Dendritic cell treated with granulocyte-macrophage colony-stimulating factor and Interleukin-4, amounts not matched to agents 40 ng/mL and 50 ng/mL, for 4 days (primary cell): ENCODE measurements around the gene ZFHX3.

Experiments
- H3K27ac Mint-ChIP-seq: one replicate; pipeline ENCODE4 v1.8.0; 2022; ENCODE audit warnings: mild to moderate bottlenecking, mixed read lengths
- H3K27me3 Mint-ChIP-seq: one replicate; pipeline ENCODE4 v1.8.0; 2022; ENCODE audit warnings: mild to moderate bottlenecking, mixed read lengths
- H3K36me3 Mint-ChIP-seq: one replicate; pipeline ENCODE4 v1.8.0; 2022; ENCODE audit warnings: low read depth, mixed read lengths
- H3K4me1 Mint-ChIP-seq: one replicate; pipeline ENCODE4 v1.8.0; 2022; ENCODE audit warnings: low read depth, mixed read lengths
- H3K4me3 Mint-ChIP-seq: one replicate; pipeline ENCODE4 v1.8.0; 2022; ENCODE audit warnings: mild to moderate bottlenecking, moderate library complexity, mixed read lengths
- H3K9me3 Mint-ChIP-seq: one replicate; pipeline ENCODE4 v1.8.0; 2022; ENCODE audit warnings: mixed read lengths
- intact Hi-C: fragments of 100-400 bp; cut with micrococcal nuclease; formaldehyde crosslinking; loops from one replicate; pipeline ENCODE4 v1.15.0; 2022

The ZFHX3 gene

GRCh38 chr16:72858665-72859493 lies 189.0 kb downstream of the ZFHX3 start:
- no peaks in the 10 kb centered on the region for H3K27me3 Mint-ChIP-seq
- peaks cover 21% of the 10 kb centered on the region for H3K36me3 Mint-ChIP-seq
- H3K9me3 Mint-ChIP-seq, result no peaks in the 10 kb centered on the region
- H3K4me1 Mint-ChIP-seq, result peaks cover 12% of the 10 kb centered on the region
- H3K4me3 Mint-ChIP-seq, result no peak overlapping the region
- intact Hi-C loops, result no loop called here
- no peak overlapping the region for H3K27ac Mint-ChIP-seq

GRCh38 chr16:72857834-72858664 lies 189.9 kb downstream of the ZFHX3 start:
- intact Hi-C loops, result no loop called here
- H3K4me3 Mint-ChIP-seq, result no peak overlapping the region
- peaks cover 20% of the 10 kb centered on the region for H3K36me3 Mint-ChIP-seq
- H3K27ac Mint-ChIP-seq, result no peak overlapping the region
- no peaks in the 10 kb centered on the region for H3K27me3 Mint-ChIP-seq
- peaks cover 20% of the 10 kb centered on the region for H3K4me1 Mint-ChIP-seq
- no peaks in the 10 kb centered on the region for H3K9me3 Mint-ChIP-seq

GRCh38 chr16:72856797-72857196 lies 191.1 kb downstream of the ZFHX3 start:
- H3K9me3 Mint-ChIP-seq, result no peaks in the 10 kb centered on the region
- H3K27ac Mint-ChIP-seq, result no peak overlapping the region
- intact Hi-C loops, result no loop called here

GRCh38 chr16:72854267-72854959 lies 193.5 kb downstream of the ZFHX3 start:
- no peaks in the 10 kb centered on the region for H3K27me3 Mint-ChIP-seq
- H3K27ac Mint-ChIP-seq, result peak overlapping the region; percentile 65
- intact Hi-C loops, result no loop called here
- peaks cover 40% of the 10 kb centered on the region for H3K4me1 Mint-ChIP-seq
- no peaks in the 10 kb centered on the region for H3K9me3 Mint-ChIP-seq
- H3K4me3 Mint-ChIP-seq, result no peak overlapping the region
- peaks cover 3% of the 10 kb centered on the region for H3K36me3 Mint-ChIP-seq

More at GRCh38 chr16:72856797-72857196, 191.1 kb downstream of the ZFHX3 start:
- H3K4me1 Mint-ChIP-seq, result peaks cover 30% of the 10 kb centered on the region
- no peak overlapping the region for H3K4me3 Mint-ChIP-seq
- no peaks in the 10 kb centered on the region for H3K27me3 Mint-ChIP-seq
- peaks cover 20% of the 10 kb centered on the region for H3K36me3 Mint-ChIP-seq

GRCh38 chr16:72853575-72854266 lies 194.2 kb downstream of the ZFHX3 start:
- Mint-ChIP-seq H3K9me3 (no peaks in the 10 kb centered on the region), H3K4me1 (peaks cover 46% of the 10 kb centered on the region), H3K27ac (peak overlapping the region; percentile 65), H3K36me3 (no peaks in the 10 kb centered on the region), H3K4me3 (peak overlapping the region; percentile 9), H3K27me3 (no peaks in the 10 kb centered on the region)
- intact Hi-C loops, result no loop called here

- Mint-ChIP-seq H3K27me3 (peaks cover 1% of the 10 kb centered on the region), H3K4me3 (no peak overlapping the region), H3K27ac (no peak overlapping the region), H3K36me3 (no peaks in the 10 kb centered on the region), H3K9me3 (no peaks in the 10 kb centered on the region), H3K4me1 (peaks cover 59% of the 10 kb centered on the region)
- intact Hi-C loops, result no loop called here
Observed at GRCh38 chr16:72852421-72852820, 195.5 kb downstream of the ZFHX3 start.

- H3K4me3 Mint-ChIP-seq, result no peak overlapping the region
- intact Hi-C loops, result no loop called here
- H3K4me1 Mint-ChIP-seq, result peaks cover 61% of the 10 kb centered on the region
- H3K9me3 Mint-ChIP-seq, result no peaks in the 10 kb centered on the region
- H3K27me3 Mint-ChIP-seq, result peaks cover 1% of the 10 kb centered on the region
- no peak overlapping the region for H3K27ac Mint-ChIP-seq
- H3K36me3 Mint-ChIP-seq, result no peaks in the 10 kb centered on the region
Observed at GRCh38 chr16:72850853-72851252, 197.1 kb downstream of the ZFHX3 start.

- Mint-ChIP-seq H3K27ac (no peak overlapping the region), H3K4me3 (no peak overlapping the region), H3K36me3 (no peaks in the 10 kb centered on the region), H3K27me3 (peaks cover 4% of the 10 kb centered on the region), H3K4me1 (peaks cover 67% of the 10 kb centered on the region), H3K9me3 (no peaks in the 10 kb centered on the region)
- intact Hi-C loops, result no loop called here
Observed at GRCh38 chr16:72850021-72850420, 197.9 kb downstream of the ZFHX3 start.

GRCh38 chr16:72848759-72849664 lies 198.9 kb downstream of the ZFHX3 start:
- H3K4me3 Mint-ChIP-seq, result no peak overlapping the region
- H3K27ac Mint-ChIP-seq, result no peak overlapping the region
- no peaks in the 10 kb centered on the region for H3K9me3 Mint-ChIP-seq
- intact Hi-C loops, result no loop called here
- H3K27me3 Mint-ChIP-seq, result peaks cover 4% of the 10 kb centered on the region
- peaks cover 67% of the 10 kb centered on the region for H3K4me1 Mint-ChIP-seq
- peaks cover under 1% of the 10 kb centered on the region for H3K36me3 Mint-ChIP-seq

GRCh38 chr16:72848028-72848400 lies 199.9 kb downstream of the ZFHX3 start:
- Mint-ChIP-seq H3K27ac (no peak overlapping the region), H3K4me1 (peaks cover 64% of the 10 kb centered on the region), H3K4me3 (no peak overlapping the region), H3K27me3 (peaks cover 4% of the 10 kb centered on the region), H3K36me3 (peaks cover 8% of the 10 kb centered on the region), H3K9me3 (no peaks in the 10 kb centered on the region)
- intact Hi-C loops, result no loop called here

GRCh38 chr16:72847187-72848027 lies 200.5 kb downstream of the ZFHX3 start:
- intact Hi-C loops, result no loop called here
- no peaks in the 10 kb centered on the region for H3K9me3 Mint-ChIP-seq

GRCh38 chr16:72846594-72846993 lies 201.3 kb downstream of the ZFHX3 start:
- intact Hi-C loops, result no loop called here
- Mint-ChIP-seq H3K27ac (no peak overlapping the region), H3K4me1 (peaks cover 63% of the 10 kb centered on the region), H3K27me3 (peaks cover 4% of the 10 kb centered on the region), H3K36me3 (peaks cover 8% of the 10 kb centered on the region), H3K9me3 (no peaks in the 10 kb centered on the region), H3K4me3 (no peak overlapping the region)

More at GRCh38 chr16:72847187-72848027, 200.5 kb downstream of the ZFHX3 start:
- no peak overlapping the region for H3K4me3 Mint-ChIP-seq
- H3K4me1 Mint-ChIP-seq, result peaks cover 58% of the 10 kb centered on the region
- peaks cover 4% of the 10 kb centered on the region for H3K27me3 Mint-ChIP-seq
- no peak overlapping the region for H3K27ac Mint-ChIP-seq
- peaks cover 8% of the 10 kb centered on the region for H3K36me3 Mint-ChIP-seq
